ENCODE results near the gene CSNK1G1.
"Not testable (repeated sequence)": the region's sequence is repeated elsewhere in the genome, so short reads cannot be mapped to it uniquely, and the experiment has no call there.

The CSNK1G1 gene

GRCh38 chr15:64333986-64334929, 21.7 kb downstream of the CSNK1G1 start:
- Histone ChIP-seq H3K36me3 (ENCODE audit: control insufficient read depth, insufficient read depth, low read length) (no peaks in the 10 kb centered on the region; the same call in 1 of the 2 replicates), H3K4me3 (replicated peaks; ENCODE audit: low read depth, low read length) (no peak overlapping the region), H3K27me3 (replicated peaks; ENCODE audit: control insufficient read depth, insufficient read depth, low read length) (no peaks in the 10 kb centered on the region)
- DNase-seq (ENCODE audit: extremely low read depth, insufficient read length): no peak
- TF ChIP-seq CTCF (IDR thresholded peaks at IDR 0.05; ENCODE audit: insufficient read depth, low read length, poor library complexity, severe bottlenecking): no peak

GRCh38 chr15:64333516-64333915, 22.5 kb downstream of the CSNK1G1 start:
- no peaks in the 10 kb centered on the region; the same call in 1 of the 2 replicates for H3K36me3 ChIP-seq (ENCODE audit: control insufficient read depth, insufficient read depth, low read length)
- H3K27me3 ChIP-seq (replicated peaks; ENCODE audit: control insufficient read depth, insufficient read depth, low read length): no peaks in the 10 kb centered on the region
- H3K4me3 ChIP-seq (replicated peaks; ENCODE audit: low read depth, low read length): no peak overlapping the region
- no peak for DNase-seq (ENCODE audit: extremely low read depth, insufficient read length)
- no peak for TF ChIP-seq CTCF (IDR thresholded peaks at IDR 0.05; ENCODE audit: insufficient read depth, low read length, poor library complexity, severe bottlenecking)

- not testable (repeated sequence) for H3K27me3 ChIP-seq (replicated peaks; ENCODE audit: control insufficient read depth, insufficient read depth, low read length); H3K4me3 ChIP-seq (replicated peaks; ENCODE audit: low read depth, low read length); DNase-seq (ENCODE audit: extremely low read depth, insufficient read length); H3K36me3 ChIP-seq (ENCODE audit: control insufficient read depth, insufficient read depth, low read length)
Measured at GRCh38 chr15:64331668-64332067, 24.3 kb downstream of the CSNK1G1 start.

- DNase-seq (ENCODE audit: extremely low read depth, insufficient read length); H3K4me3 ChIP-seq (replicated peaks; ENCODE audit: low read depth, low read length); H3K27me3 ChIP-seq (replicated peaks; ENCODE audit: control insufficient read depth, insufficient read depth, low read length); H3K36me3 ChIP-seq (ENCODE audit: control insufficient read depth, insufficient read depth, low read length): not testable (repeated sequence)
Measured at GRCh38 chr15:64326975-64327374, 29.0 kb downstream of the CSNK1G1 start.

- DNase-seq (ENCODE audit: extremely low read depth, insufficient read length); H3K27me3 ChIP-seq (replicated peaks; ENCODE audit: control insufficient read depth, insufficient read depth, low read length); H3K36me3 ChIP-seq (ENCODE audit: control insufficient read depth, insufficient read depth, low read length); H3K4me3 ChIP-seq (replicated peaks; ENCODE audit: low read depth, low read length): not testable (repeated sequence)
Measured at GRCh38 chr15:64326458-64326857, 29.5 kb downstream of the CSNK1G1 start.

- no peaks in the 10 kb centered on the region; the same call in 1 of the 2 replicates for H3K36me3 ChIP-seq (ENCODE audit: control insufficient read depth, insufficient read depth, low read length)
- H3K4me3 ChIP-seq (replicated peaks; ENCODE audit: low read depth, low read length): no peak overlapping the region
- no peaks in the 10 kb centered on the region for H3K27me3 ChIP-seq (replicated peaks; ENCODE audit: control insufficient read depth, insufficient read depth, low read length)
- no peak for TF ChIP-seq CTCF (IDR thresholded peaks at IDR 0.05; ENCODE audit: insufficient read depth, low read length, poor library complexity, severe bottlenecking)
- DNase-seq (ENCODE audit: extremely low read depth, insufficient read length): no peak
Measured at GRCh38 chr15:64324165-64324877, 31.7 kb downstream of the CSNK1G1 start.

- Histone ChIP-seq H3K36me3 (ENCODE audit: control insufficient read depth, insufficient read depth, low read length) (no peaks in the 10 kb centered on the region), H3K4me3 (replicated peaks; ENCODE audit: low read depth, low read length) (no peak overlapping the region), H3K27me3 (replicated peaks; ENCODE audit: control insufficient read depth, insufficient read depth, low read length) (no peaks in the 10 kb centered on the region)
- TF ChIP-seq CTCF (IDR thresholded peaks at IDR 0.05; ENCODE audit: insufficient read depth, low read length, poor library complexity, severe bottlenecking): no peak
- no peak for DNase-seq (ENCODE audit: extremely low read depth, insufficient read length)
Measured at GRCh38 chr15:64315216-64315615, 40.8 kb downstream of the CSNK1G1 start.

Data from GM06990 (cell line).